ENCODE data around the gene SDK1.

The SDK1 gene

GRCh38 chr7:4037877-4038276, 736.8 kb downstream of the SDK1 start:
- no peak for DNase-seq

GRCh38 chr7:4040109-4040928, 739.3 kb downstream of the SDK1 start:
- DNase-seq: no peak

- no peak for DNase-seq
Observed at GRCh38 chr7:4042402-4043045, 741.5 kb downstream of the SDK1 start.

GRCh38 chr7:4043988-4044387, 742.9 kb downstream of the SDK1 start:
- DNase-seq: no peak

GRCh38 chr7:4045450-4045849, 744.4 kb downstream of the SDK1 start:
- no peak for DNase-seq

- no peak for DNase-seq
Observed at GRCh38 chr7:4045975-4046374, 744.9 kb downstream of the SDK1 start.

GRCh38 chr7:4048336-4048735, 747.3 kb downstream of the SDK1 start:
- no peak for DNase-seq

GRCh38 chr7:4049202-4049601, 748.1 kb downstream of the SDK1 start:
- DNase-seq: no peak

GRCh38 chr7:4050126-4050660, 749.1 kb downstream of the SDK1 start:
- DNase-seq: no peak

- no peak for DNase-seq
Observed at GRCh38 chr7:4051696-4052095, 750.6 kb downstream of the SDK1 start.

GRCh38 chr7:4052130-4052529, 751.1 kb downstream of the SDK1 start:
- no peak for DNase-seq

GRCh38 chr7:4054158-4054557, 753.1 kb downstream of the SDK1 start:
- no peak for DNase-seq

GRCh38 chr7:4056552-4057288, 755.7 kb downstream of the SDK1 start:
- no peak for DNase-seq

GRCh38 chr7:4057289-4057616, 756.2 kb downstream of the SDK1 start:
- DNase-seq: no peak

- no peak for DNase-seq
Observed at GRCh38 chr7:4058158-4058557, 757.1 kb downstream of the SDK1 start.

GRCh38 chr7:4065190-4065589, 764.1 kb downstream of the SDK1 start:
- DNase-seq: no peak

- DNase-seq: no peak
Observed at GRCh38 chr7:4066206-4066605, 765.2 kb downstream of the SDK1 start.

- no peak for DNase-seq
Observed at GRCh38 chr7:4066626-4067475, 765.8 kb downstream of the SDK1 start.

GRCh38 chr7:4067476-4067760, 766.4 kb downstream of the SDK1 start:
- no peak for DNase-seq

GRCh38 chr7:4067874-4068273, 766.8 kb downstream of the SDK1 start:
- no peak for DNase-seq

GRCh38 chr7:4068286-4068685, 767.2 kb downstream of the SDK1 start:
- no peak for DNase-seq

- no peak for DNase-seq
Observed at GRCh38 chr7:4069268-4070095, 768.4 kb downstream of the SDK1 start.
